GM10266 (cell line): ENCODE results near the gene PKD2.
"Not testable (repeated sequence)": the region's sequence is repeated elsewhere in the genome, so short reads cannot be mapped to it uniquely, and the experiment has no call there.

Source experiments
- DNase-seq: peaks from one replicate; pipeline ENCODE4 v3.0.0; 2012; ENCODE audit errors: extremely low spot score
- CTCF ChIP-seq: IDR thresholded peaks from 2 replicates; pipeline ENCODE4 v1.5.1; 2012; ENCODE audit warnings: mild to moderate bottlenecking, low read depth; ENCODE audit not compliant: control insufficient read depth, insufficient read depth; ENCODE audit errors: missing control alignments

The PKD2 gene

GRCh38 chr4:88012647-88013046 lies 5.2 kb downstream of the PKD2 start:
- DNase-seq: peak; percentile 41
- no peak for TF ChIP-seq CTCF

- DNase-seq: no peak
- TF ChIP-seq CTCF: no peak
Measured at GRCh38 chr4:88014386-88014905, 7.0 kb downstream of the PKD2 start.

GRCh38 chr4:88015659-88016295 lies 8.3 kb downstream of the PKD2 start:
- no peak for DNase-seq
- no peak for TF ChIP-seq CTCF

GRCh38 chr4:88017516-88018297 lies 10.3 kb downstream of the PKD2 start:
- no peak for DNase-seq
- no peak for TF ChIP-seq CTCF

- no peak for DNase-seq
- no peak for TF ChIP-seq CTCF
Measured at GRCh38 chr4:88018466-88018865, 11.0 kb downstream of the PKD2 start.

- no peak for DNase-seq
- no peak for TF ChIP-seq CTCF
Measured at GRCh38 chr4:88021824-88022223, 14.4 kb downstream of the PKD2 start.

- TF ChIP-seq CTCF: no peak
- DNase-seq: no peak
Measured at GRCh38 chr4:88022289-88022688, 14.9 kb downstream of the PKD2 start.

GRCh38 chr4:88025868-88026661 lies 18.6 kb downstream of the PKD2 start:
- not testable (repeated sequence) for DNase-seq
